IPS-18c (cell line): ENCODE measurements around the gene KLHL26.

Source experiments
- H3K4me3 ChIP-seq: 2 replicates; pipeline ENCODE4 v1.7.0; 2013; ENCODE audit warnings: low read depth, mild to moderate bottlenecking, low read length, moderate library complexity; ENCODE audit not compliant: insufficient read depth
- H3K9me3 ChIP-seq: one replicate; pipeline ENCODE4 v1.6.1; 2013; ENCODE audit warnings: mild to moderate bottlenecking, low read length, moderate library complexity; ENCODE audit not compliant: control insufficient read depth, insufficient read depth

The KLHL26 gene

GRCh38 chr19:18683958-18684641 lies 47.3 kb downstream of the KLHL26 start:
- peak overlapping the region; percentile 71 for H3K4me3 ChIP-seq
- H3K9me3 ChIP-seq = peaks cover 3% of the 10 kb centered on the region

GRCh38 chr19:18684642-18684993 lies 47.8 kb downstream of the KLHL26 start:
- Histone ChIP-seq H3K4me3 (peak overlapping the region; percentile 71; the same call in 1 of the 2 replicates), H3K9me3 (peaks cover 3% of the 10 kb centered on the region)

GRCh38 chr19:18685597-18686190 lies 48.9 kb downstream of the KLHL26 start:
- H3K4me3 ChIP-seq = no peak overlapping the region
- H3K9me3 ChIP-seq = peaks cover 3% of the 10 kb centered on the region

- Histone ChIP-seq H3K4me3 (no peak overlapping the region), H3K9me3 (peaks cover 2% of the 10 kb centered on the region)
Observed at GRCh38 chr19:18687740-18688465, 51.1 kb downstream of the KLHL26 start.

GRCh38 chr19:18696023-18696422 lies 59.2 kb downstream of the KLHL26 start:
- no peak overlapping the region for H3K4me3 ChIP-seq
- no peaks in the 10 kb centered on the region for H3K9me3 ChIP-seq

- H3K4me3 ChIP-seq = no peak overlapping the region
- no peaks in the 10 kb centered on the region for H3K9me3 ChIP-seq
Observed at GRCh38 chr19:18697680-18698079, 60.9 kb downstream of the KLHL26 start.

GRCh38 chr19:18698321-18699167 lies 61.7 kb downstream of the KLHL26 start:
- no peak overlapping the region for H3K4me3 ChIP-seq
- H3K9me3 ChIP-seq = no peaks in the 10 kb centered on the region

GRCh38 chr19:18699403-18700054 lies 62.7 kb downstream of the KLHL26 start:
- Histone ChIP-seq H3K9me3 (no peaks in the 10 kb centered on the region), H3K4me3 (no peak overlapping the region)

GRCh38 chr19:18700501-18701249 lies 63.8 kb downstream of the KLHL26 start:
- H3K4me3 ChIP-seq = peak overlapping the region; percentile 35; the same call in 1 of the 2 replicates
- no peaks in the 10 kb centered on the region for H3K9me3 ChIP-seq

GRCh38 chr19:18701250-18701608 lies 64.4 kb downstream of the KLHL26 start:
- Histone ChIP-seq H3K4me3 (peak overlapping the region; percentile 35; the same call in 1 of the 2 replicates), H3K9me3 (no peaks in the 10 kb centered on the region)

GRCh38 chr19:18704054-18704453 lies 67.2 kb downstream of the KLHL26 start:
- H3K4me3 ChIP-seq = no peak overlapping the region
- H3K9me3 ChIP-seq = no peaks in the 10 kb centered on the region

- no peak overlapping the region for H3K4me3 ChIP-seq
- H3K9me3 ChIP-seq = no peaks in the 10 kb centered on the region
Observed at GRCh38 chr19:18704971-18705370, 68.1 kb downstream of the KLHL26 start.

GRCh38 chr19:18708452-18709231 lies 71.8 kb downstream of the KLHL26 start:
- Histone ChIP-seq H3K4me3 (no peak overlapping the region), H3K9me3 (no peaks in the 10 kb centered on the region)

- no peak overlapping the region for H3K4me3 ChIP-seq
- no peaks in the 10 kb centered on the region for H3K9me3 ChIP-seq
Observed at GRCh38 chr19:18709546-18709945, 72.7 kb downstream of the KLHL26 start.

GRCh38 chr19:18710186-18710585 lies 73.4 kb downstream of the KLHL26 start:
- H3K9me3 ChIP-seq = peaks cover 2% of the 10 kb centered on the region
- no peak overlapping the region for H3K4me3 ChIP-seq
